CD4-positive, alpha-beta T cell treated with Interleukin-12 subunit alpha and Interleukin-12 subunit beta, for 1 hour (primary cell): ENCODE data around the gene CMC4.
A peak's percentile ranks its signal among the peaks of the same experiment; 100 is the strongest.

Experiments
- DNase-seq: peaks from one replicate; pipeline ENCODE4 v3.0.0-alpha.2; 2020

Gene CMC4

GRCh38 chrX:155052738-155053498 is 18.0 kb downstream of the CMC4 start:
- DNase-seq, result no peak

- peak; percentile 58 for DNase-seq
These were observed 21.8 kb downstream of the CMC4 start for GRCh38 chrX:155048977-155049619.

- no peak for DNase-seq
These were observed 24.0 kb downstream of the CMC4 start for GRCh38 chrX:155046811-155047528.

GRCh38 chrX:155046129-155046810 is 24.7 kb downstream of the CMC4 start:
- no peak for DNase-seq

GRCh38 chrX:155035688-155036087 is 35.2 kb downstream of the CMC4 start:
- no peak for DNase-seq

GRCh38 chrX:155031657-155032056 is 39.3 kb downstream of the CMC4 start:
- no peak for DNase-seq

GRCh38 chrX:155028877-155029291 is 42.1 kb downstream of the CMC4 start:
- no peak for DNase-seq

- DNase-seq, result peak; percentile 13
These were observed 42.8 kb downstream of the CMC4 start for GRCh38 chrX:155028129-155028528.

GRCh38 chrX:155027509-155028066 is 43.3 kb downstream of the CMC4 start:
- DNase-seq, result peak; percentile 33

- DNase-seq, result peak; percentile 96
These were observed 44.0 kb downstream of the CMC4 start, which contains the start of gene FUNDC2 for GRCh38 chrX:155026727-155027508. TSS of gene FUNDC2 (plus strand) at chrX:155026844. CDS start at chrX:155026939, 95 bp downstream.

- DNase-seq, result no peak
These were observed 44.6 kb downstream of the CMC4 start for GRCh38 chrX:155026420-155026726.

GRCh38 chrX:155023907-155024833 is 46.8 kb downstream of the CMC4 start:
- DNase-seq, result no peak

GRCh38 chrX:155022585-155022984 is 48.4 kb downstream of the CMC4 start, which contains the start of gene F8:
TSS of gene F8 (minus strand) at chrX:155022723. CDS start at chrX:155022552, 171 bp downstream.
- DNase-seq, result no peak

GRCh38 chrX:155020591-155020990 is 50.3 kb downstream of the CMC4 start:
- no peak for DNase-seq
